Liver (tissue), 3 donors: ENCODE data around the gene CLEC4C.

Experiments used
- NR2F2 ChIP-seq: IDR thresholded peaks from 2 replicates; pipeline ENCODE4 v1.6.1; 2016; ENCODE audit warnings: antibody characterized with exemption
- TF ChIP-seq, protein P1 (sequence below): fragments of 150-350 bp; IDR thresholded peaks from 2 replicates; pipeline ENCODE4 v1.5.1; 2017; ENCODE audit warnings: improper control_type of control experiment, low read depth, low read length; ENCODE audit not compliant: missing input control
- donor health status: healthy.
- donor health status: healthy.

DNA sequence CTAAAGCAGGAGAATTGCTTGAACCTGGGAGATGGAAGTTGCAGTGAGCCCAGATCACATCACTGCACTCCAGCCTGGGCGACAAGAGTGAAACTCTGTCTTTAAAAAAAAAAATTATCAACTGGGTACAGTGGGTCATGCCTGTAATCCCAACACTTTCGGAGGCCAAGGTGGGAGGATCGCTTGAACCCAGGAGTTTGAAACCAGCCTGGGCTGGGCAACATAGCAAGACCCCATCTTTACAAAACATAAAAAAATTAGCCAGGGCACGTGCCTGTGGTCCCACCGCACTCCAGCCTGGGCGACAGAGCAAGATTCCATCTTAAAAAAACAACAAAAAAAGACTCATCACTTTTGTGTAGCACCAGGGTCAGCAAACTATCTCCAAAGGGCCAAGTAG is 34.9 kb upstream of the CLEC4C start:
- TF ChIP-seq, protein P1, sequence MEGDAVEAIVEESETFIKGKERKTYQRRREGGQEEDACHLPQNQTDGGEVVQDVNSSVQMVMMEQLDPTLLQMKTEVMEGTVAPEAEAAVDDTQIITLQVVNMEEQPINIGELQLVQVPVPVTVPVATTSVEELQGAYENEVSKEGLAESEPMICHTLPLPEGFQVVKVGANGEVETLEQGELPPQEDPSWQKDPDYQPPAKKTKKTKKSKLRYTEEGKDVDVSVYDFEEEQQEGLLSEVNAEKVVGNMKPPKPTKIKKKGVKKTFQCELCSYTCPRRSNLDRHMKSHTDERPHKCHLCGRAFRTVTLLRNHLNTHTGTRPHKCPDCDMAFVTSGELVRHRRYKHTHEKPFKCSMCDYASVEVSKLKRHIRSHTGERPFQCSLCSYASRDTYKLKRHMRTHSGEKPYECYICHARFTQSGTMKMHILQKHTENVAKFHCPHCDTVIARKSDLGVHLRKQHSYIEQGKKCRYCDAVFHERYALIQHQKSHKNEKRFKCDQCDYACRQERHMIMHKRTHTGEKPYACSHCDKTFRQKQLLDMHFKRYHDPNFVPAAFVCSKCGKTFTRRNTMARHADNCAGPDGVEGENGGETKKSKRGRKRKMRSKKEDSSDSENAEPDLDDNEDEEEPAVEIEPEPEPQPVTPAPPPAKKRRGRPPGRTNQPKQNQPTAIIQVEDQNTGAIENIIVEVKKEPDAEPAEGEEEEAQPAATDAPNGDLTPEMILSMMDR: no peak
- no peak for TF ChIP-seq NR2F2
